Endothelial cell of coronary artery (primary cell): ENCODE results near the gene BCKDHB. TPM values are rescaled to one million over a fixed set of nuclear protein-coding genes. Genes with fewer than 3 reads are reported as not detected.

ENCODE experiments used
- total RNA-seq: library from RNA; depleted of rRNA; stranded (reverse); fragments of >200 nt; gene quantifications from 2 replicates; pipeline ENCODE4 v1.2.3, GENCODE V29; 2014

Gene BCKDHB
- total RNA-seq: 7.9 and 8.9 TPM in 2 replicates

GRCh38 chr6:80106418-80107235 lies at the start of gene BCKDHB:
BCKDHB (plus strand) TSS chr6:80106671; CDS start chr6:80106694, 23 bp downstream.

Other genes with a start within 250 kb of the BCKDHB start
- gene ELOVL4, start 159.1 kb upstream of the BCKDHB start, total RNA-seq: 0.94 and 1.6 TPM in 2 replicates
- 7.6 and 17.1 TPM in 2 replicates for gene TTK, start 102.0 kb upstream of the BCKDHB start, total RNA-seq